MM.1S (cell line): ENCODE results near the gene BAAT.

ENCODE experiments used
- DNase-seq: peaks from one replicate; pipeline ENCODE4 v3.0.0-alpha.2; 2015
- H2AFZ ChIP-seq: fragments of 300-600 bp; sonication (generic); 2 replicates; pipeline ENCODE4 v1.6.0; 2016; ENCODE audit warnings: antibody characterized with exemption, low read length
- H3F3A ChIP-seq: fragments of 300-600 bp; sonication (generic); 2 replicates; pipeline ENCODE4 v1.6.1; 2016; ENCODE audit warnings: mild to moderate bottlenecking, antibody characterized with exemption, low read length, moderate library complexity, mixed read lengths; ENCODE audit not compliant: insufficient read depth
- H3K27ac ChIP-seq: fragments of 300-600 bp; sonication (generic); 2 replicates; pipeline ENCODE4 v1.5.1; 2016; ENCODE audit warnings: mild to moderate bottlenecking, low read length
- H3K27me3 ChIP-seq: fragments of 300-600 bp; sonication (generic); replicated peaks from 2 replicates; pipeline ENCODE4 v1.6.0; 2016; ENCODE audit warnings: low read length; ENCODE audit not compliant: insufficient read depth
- H3K36me3 ChIP-seq: fragments of 300-600 bp; sonication (generic); replicated peaks from 2 replicates; pipeline ENCODE4 v1.6.1; 2016; ENCODE audit warnings: mild to moderate bottlenecking, low read length, mixed read lengths; ENCODE audit not compliant: insufficient read depth
- H3K4me1 ChIP-seq: fragments of 300-600 bp; sonication (generic); 2 replicates; pipeline ENCODE4 v1.6.1; 2016; ENCODE audit warnings: low read length, mixed read lengths
- H3K4me2 ChIP-seq: fragments of 300-600 bp; sonication (generic); 2 replicates; pipeline ENCODE4 v1.6.0; 2016; ENCODE audit warnings: low read depth, low read length
- H3K4me3 ChIP-seq: fragments of 300-600 bp; sonication (generic); 2 replicates; pipeline ENCODE4 v1.5.1; 2016; ENCODE audit warnings: low read length, mixed read lengths
- H3K79me2 ChIP-seq: fragments of 300-600 bp; sonication (generic); 2 replicates; pipeline ENCODE4 v1.6.1; 2016; ENCODE audit warnings: mixed run types, low read length, mixed read lengths
- H3K9ac ChIP-seq: fragments of 300-600 bp; sonication (generic); 2 replicates; pipeline ENCODE4 v1.6.1; 2016; ENCODE audit warnings: low read length, mixed read lengths
- H3K9me2 ChIP-seq: fragments of 300-600 bp; sonication (generic); replicated peaks from 2 replicates; pipeline ENCODE4 v1.6.1; 2016; ENCODE audit warnings: mild to moderate bottlenecking, low read length, mixed read lengths; ENCODE audit not compliant: insufficient read depth
- H3K9me3 ChIP-seq: fragments of 300-600 bp; sonication (generic); replicated peaks from 2 replicates; pipeline ENCODE4 v1.6.1; 2016; ENCODE audit warnings: mild to moderate bottlenecking, low read length, mixed read lengths; ENCODE audit not compliant: insufficient read depth
- H4K20me1 ChIP-seq: fragments of 300-600 bp; sonication (generic); 2 replicates; pipeline ENCODE4 v1.6.1; 2016; ENCODE audit warnings: mild to moderate bottlenecking, low read length, moderate library complexity, mixed read lengths; ENCODE audit not compliant: insufficient read depth
- EZH2 ChIP-seq: fragments of 300-600 bp; sonication (generic); optimal IDR thresholded peaks from 2 replicates; pipeline ENCODE3; 2017; ENCODE audit warnings: low read depth, mild to moderate bottlenecking, antibody characterized with exemption, low read length, mixed read lengths
- EZH2phosphoT487 ChIP-seq: fragments of 300-600 bp; sonication (generic); IDR thresholded peaks from 2 replicates; pipeline ENCODE4 v1.6.1; 2018; ENCODE audit warnings: antibody characterized with exemption, low read length
- TF ChIP-seq, protein P1 (sequence below): fragments of 300-600 bp; sonication (generic); IDR thresholded peaks from 2 replicates; pipeline ENCODE4 v1.5.1; 2016; ENCODE audit warnings: antibody characterized with exemption, low read length, mixed read lengths

The BAAT gene

DNA sequence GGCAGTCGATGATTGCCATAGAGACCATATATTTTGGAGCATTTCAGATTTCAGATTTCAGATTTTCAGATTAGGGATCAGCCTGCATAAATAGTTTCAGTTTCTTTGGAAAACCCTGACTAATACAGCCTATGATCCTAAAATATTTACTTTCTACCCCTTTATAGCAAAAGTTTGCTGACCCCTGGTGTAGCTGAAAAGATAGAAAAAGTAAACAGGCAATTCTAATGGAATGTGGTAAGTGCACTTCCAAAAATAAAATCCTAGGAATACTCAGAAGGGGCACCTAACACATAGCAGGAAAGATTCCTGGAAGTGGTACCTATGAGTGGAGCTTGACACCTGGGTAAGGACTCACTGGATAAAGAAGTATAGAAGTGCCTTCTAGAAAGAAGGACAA, 34.5 kb downstream of the BAAT start:
- Histone ChIP-seq H3K27me3 (no peaks in the 10 kb centered on the region), H3K27ac (no peak overlapping the region), H3K4me3 (no peak overlapping the region), H3K9me2 (no peaks in the 10 kb centered on the region), H3F3A (no peaks in the 10 kb centered on the region), H3K4me1 (no peaks in the 10 kb centered on the region), H3K36me3 (no peaks in the 10 kb centered on the region), H4K20me1 (no peaks in the 10 kb centered on the region), H3K9ac (no peak overlapping the region), H3K9me3 (no peaks in the 10 kb centered on the region), H2AFZ (no peak overlapping the region), H3K4me2 (no peak overlapping the region), H3K79me2 (no peaks in the 10 kb centered on the region)
- TF ChIP-seq, protein P1, sequence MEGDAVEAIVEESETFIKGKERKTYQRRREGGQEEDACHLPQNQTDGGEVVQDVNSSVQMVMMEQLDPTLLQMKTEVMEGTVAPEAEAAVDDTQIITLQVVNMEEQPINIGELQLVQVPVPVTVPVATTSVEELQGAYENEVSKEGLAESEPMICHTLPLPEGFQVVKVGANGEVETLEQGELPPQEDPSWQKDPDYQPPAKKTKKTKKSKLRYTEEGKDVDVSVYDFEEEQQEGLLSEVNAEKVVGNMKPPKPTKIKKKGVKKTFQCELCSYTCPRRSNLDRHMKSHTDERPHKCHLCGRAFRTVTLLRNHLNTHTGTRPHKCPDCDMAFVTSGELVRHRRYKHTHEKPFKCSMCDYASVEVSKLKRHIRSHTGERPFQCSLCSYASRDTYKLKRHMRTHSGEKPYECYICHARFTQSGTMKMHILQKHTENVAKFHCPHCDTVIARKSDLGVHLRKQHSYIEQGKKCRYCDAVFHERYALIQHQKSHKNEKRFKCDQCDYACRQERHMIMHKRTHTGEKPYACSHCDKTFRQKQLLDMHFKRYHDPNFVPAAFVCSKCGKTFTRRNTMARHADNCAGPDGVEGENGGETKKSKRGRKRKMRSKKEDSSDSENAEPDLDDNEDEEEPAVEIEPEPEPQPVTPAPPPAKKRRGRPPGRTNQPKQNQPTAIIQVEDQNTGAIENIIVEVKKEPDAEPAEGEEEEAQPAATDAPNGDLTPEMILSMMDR, result no peak
- TF ChIP-seq EZH2phosphoT487 (no peak), EZH2 (no peak)
- DNase-seq, result no peak

DNA sequence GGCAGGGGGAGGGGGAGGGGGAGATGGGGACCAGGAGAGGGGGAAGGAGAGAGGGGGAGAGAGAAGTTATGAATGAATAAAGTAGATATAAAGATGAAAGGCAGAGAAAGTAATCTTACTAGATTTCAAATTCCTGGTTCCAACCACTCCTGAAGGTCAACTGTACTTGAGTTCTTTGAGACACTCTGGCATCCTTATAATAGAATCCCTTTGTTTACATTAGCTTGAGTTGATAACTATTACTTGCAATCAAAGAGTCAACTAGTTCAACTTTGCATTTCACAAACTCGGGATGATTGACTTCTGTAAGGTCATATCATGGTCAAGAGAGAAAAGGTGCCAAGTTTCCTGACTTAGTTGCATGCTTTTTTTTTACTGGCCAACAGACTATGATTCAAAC, 42.2 kb downstream of the BAAT start:
- TF ChIP-seq EZH2, result no peak
- TF ChIP-seq, protein P1, result no peak
- no peak for TF ChIP-seq EZH2phosphoT487
- Histone ChIP-seq H3K4me3 (no peak overlapping the region), H3K36me3 (no peaks in the 10 kb centered on the region), H2AFZ (no peak overlapping the region), H4K20me1 (no peaks in the 10 kb centered on the region), H3K9me2 (no peaks in the 10 kb centered on the region), H3K9me3 (no peaks in the 10 kb centered on the region), H3K9ac (no peak overlapping the region), H3K4me1 (no peaks in the 10 kb centered on the region), H3K27ac (no peak overlapping the region), H3K4me2 (no peak overlapping the region), H3F3A (no peaks in the 10 kb centered on the region), H3K27me3 (no peaks in the 10 kb centered on the region), H3K79me2 (no peaks in the 10 kb centered on the region)
- DNase-seq, result no peak

DNA sequence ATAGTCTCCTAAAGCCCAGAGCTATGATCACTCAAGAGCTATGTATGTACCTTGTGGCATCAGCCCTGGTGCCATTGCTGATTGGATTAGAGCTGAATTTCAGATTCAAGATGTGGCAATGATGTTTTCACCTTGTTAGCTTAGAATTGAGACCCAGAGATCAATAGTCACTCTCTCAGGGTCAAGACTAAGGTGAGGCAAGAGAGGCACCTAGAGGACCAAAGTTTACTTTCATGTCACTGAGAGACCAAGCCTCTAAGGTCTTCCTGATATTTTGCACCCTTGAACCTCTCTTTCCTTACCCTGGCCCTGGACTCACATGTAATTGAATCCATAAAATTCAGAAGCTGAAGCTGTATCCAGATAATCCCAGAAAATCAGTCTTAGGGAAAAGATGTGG, 42.8 kb downstream of the BAAT start:
- no peak for DNase-seq
- Histone ChIP-seq H3K4me3 (no peak overlapping the region), H4K20me1 (no peaks in the 10 kb centered on the region), H3K27ac (no peak overlapping the region), H3K79me2 (no peaks in the 10 kb centered on the region), H3K4me2 (no peak overlapping the region), H3K9me2 (no peaks in the 10 kb centered on the region), H3K9me3 (no peaks in the 10 kb centered on the region), H3K27me3 (no peaks in the 10 kb centered on the region), H3K4me1 (no peaks in the 10 kb centered on the region), H3K9ac (no peak overlapping the region), H3F3A (no peaks in the 10 kb centered on the region), H2AFZ (no peak overlapping the region), H3K36me3 (no peaks in the 10 kb centered on the region)
- TF ChIP-seq EZH2phosphoT487, result no peak
- no peak for TF ChIP-seq EZH2
- TF ChIP-seq, protein P1, result no peak
